IMR-90 (cell line): ENCODE data around the gene ZNF598. TPM values are rescaled to one million over a fixed set of nuclear protein-coding genes. Genes with fewer than 3 reads are reported as not detected.
A peak's percentile ranks its signal among the peaks of the same experiment; 100 is the strongest.

Experiments
- ATAC-seq: fragments of 200-7000 bp; cut with Tn5 transposase; 2 replicates; pipeline ENCODE4 v1.9.1; 2020; ENCODE audit warnings: low read depth, mild to moderate bottlenecking, moderate library complexity
- BruUV-seq: library from RNA; stranded (reverse); fragments of 400-500 nt; replicated peaks from 2 replicates; lab custom pipeline; 2021; lab: Mats Ljungman, UMichigan
- CTCF ChIA-PET: fragments of 300-600 bp; formaldehyde crosslinking; extraction: SDS; loops from one replicate; lab custom pipeline; 2021; ENCODE audit warnings: antibody characterized with exemption; lab: Yijun Ruan, JAX
- POLR2A ChIA-PET: fragments of 300-600 bp; sonication (Branson Sonifier 250); formaldehyde crosslinking; loops from one replicate; lab custom pipeline; 2022; ENCODE audit warnings: antibody characterized with exemption; ENCODE audit not compliant: unreplicated experiment; lab: Charles Lee
- DNase-seq: peaks from one replicate; pipeline ENCODE4 v3.0.0; 2013
- H2AFZ ChIP-seq: replicated peaks from 2 replicates; pipeline ENCODE3; 2013; ENCODE audit warnings: low read length, mild to moderate bottlenecking; ENCODE audit not compliant: poor library complexity
- H2AK5ac ChIP-seq: 2 replicates; pipeline ENCODE4 v1.6.1; 2013; ENCODE audit warnings: low read depth, low read length, inconsistent platforms
- H2AK9ac ChIP-seq: replicated peaks from 2 replicates; pipeline ENCODE3; 2013; ENCODE audit warnings: mild to moderate bottlenecking, low read depth, low read length, moderate library complexity; ENCODE audit not compliant: poor library complexity
- H2BK120ac ChIP-seq: 2 replicates; pipeline ENCODE4 v1.6.1; 2013; ENCODE audit warnings: low read depth, low read length, inconsistent platforms
- H2BK15ac ChIP-seq: 3 replicates; pipeline ENCODE4 v1.6.1; 2013; ENCODE audit warnings: low read depth, low read length, inconsistent platforms
- H2BK20ac ChIP-seq: 2 replicates; pipeline ENCODE4 v1.6.1; 2013; ENCODE audit warnings: low read depth, mild to moderate bottlenecking, inconsistent platforms, low read length, moderate library complexity
- H2BK5ac ChIP-seq: 2 replicates; pipeline ENCODE4 v1.6.1; 2013; ENCODE audit warnings: mild to moderate bottlenecking, low read depth, low read length, inconsistent platforms; ENCODE audit not compliant: poor library complexity, severe bottlenecking
- H3K14ac ChIP-seq: replicated peaks from 2 replicates; pipeline ENCODE4 v1.6.1; 2013; ENCODE audit warnings: low read depth, low read length, inconsistent platforms
- H3K18ac ChIP-seq: 2 replicates; pipeline ENCODE4 v1.6.1; 2013; ENCODE audit warnings: low read depth, low read length, control low read depth
- H3K23ac ChIP-seq: 2 replicates; pipeline ENCODE4 v1.6.1; 2013; ENCODE audit warnings: low read depth, low read length, inconsistent platforms
- H3K27ac ChIP-seq: 2 replicates; pipeline ENCODE4 v1.5.1; 2013; ENCODE audit warnings: mild to moderate bottlenecking, control low read depth, low read length; ENCODE audit not compliant: insufficient read depth
- H3K27me3 ChIP-seq: 2 replicates; pipeline ENCODE4 v1.6.1; 2013; ENCODE audit warnings: low read length; ENCODE audit not compliant: control insufficient read depth, insufficient read depth
- H3K36me3 ChIP-seq: 2 replicates; pipeline ENCODE4 v1.6.1; 2013; ENCODE audit warnings: low read length, mixed read lengths; ENCODE audit not compliant: control insufficient read depth, insufficient read depth
- H3K4ac ChIP-seq: 2 replicates; pipeline ENCODE4 v1.6.1; 2013; ENCODE audit warnings: low read depth, low read length, inconsistent platforms
- H3K4me1 ChIP-seq: 2 replicates; pipeline ENCODE4 v1.6.1; 2013; ENCODE audit warnings: low read length, mixed read lengths; ENCODE audit not compliant: control insufficient read depth, insufficient read depth
- H3K4me2 ChIP-seq: 2 replicates; pipeline ENCODE4 v1.6.1; 2013; ENCODE audit warnings: low read depth, mild to moderate bottlenecking, control low read depth, low read length, moderate library complexity
- H3K4me3 ChIP-seq: 2 replicates; pipeline ENCODE4 v1.5.1; 2013; ENCODE audit warnings: low read depth, mild to moderate bottlenecking, control low read depth, low read length, moderate library complexity; ENCODE audit not compliant: insufficient read depth
- H3K56ac ChIP-seq: 2 replicates; pipeline ENCODE4 v1.6.1; 2013; ENCODE audit warnings: low read length, inconsistent platforms; ENCODE audit not compliant: insufficient read depth; ENCODE audit errors: extremely low read depth
- H3K79me1 ChIP-seq, 2 experiments: 2 replicates each; pipeline ENCODE4 v1.6.1; 2013; ENCODE audit warnings: low read length in 2 of 2, inconsistent platforms in 1 of 2, low read depth in 1 of 2
- H3K9ac ChIP-seq: 2 replicates; pipeline ENCODE4 v1.6.1; 2013; ENCODE audit warnings: low read depth, low read length, control low read depth
- H3K9me1 ChIP-seq: 2 replicates; pipeline ENCODE4 v1.6.1; 2013; ENCODE audit warnings: low read length, inconsistent platforms; ENCODE audit not compliant: insufficient read depth
- H3K9me3 ChIP-seq: 2 replicates; pipeline ENCODE4 v1.6.1; 2013; ENCODE audit warnings: low read length; ENCODE audit not compliant: control insufficient read depth, insufficient read depth
- H4K20me1 ChIP-seq: 2 replicates; pipeline ENCODE4 v1.6.1; 2013; ENCODE audit warnings: low read length, inconsistent platforms; ENCODE audit not compliant: insufficient read depth
- H4K5ac ChIP-seq: 2 replicates; pipeline ENCODE4 v1.6.1; 2013; ENCODE audit warnings: mild to moderate bottlenecking, low read depth, low read length, control low read depth
- H4K8ac ChIP-seq, 2 experiments: 2 replicates each; pipeline ENCODE4 v1.6.1; 2013; ENCODE audit warnings: low read depth in 2 of 2, low read length in 2 of 2, control low read depth in 1 of 2, inconsistent platforms in 1 of 2
- H4K91ac ChIP-seq: 2 replicates; pipeline ENCODE4 v1.6.1; 2013; ENCODE audit warnings: low read depth, low read length, inconsistent platforms; ENCODE audit not compliant: insufficient read depth
- BHLHE40 ChIP-seq: fragments of 150-350 bp; IDR thresholded peaks from 2 replicates; pipeline ENCODE4 v1.6.1; 2016; ENCODE audit warnings: mild to moderate bottlenecking, low read depth, low read length
- CEBPB ChIP-seq: IDR thresholded peaks from 2 replicates; pipeline ENCODE4 v1.6.1; 2012; ENCODE audit warnings: low read depth, low read length, improper control_type of control experiment
- CTCF ChIP-seq: conservative IDR thresholded peaks from 2 replicates; pipeline ENCODE4 v1.5.1; 2012; ENCODE audit warnings: mild to moderate bottlenecking, low read depth, low read length, improper control_type of control experiment
- FOS ChIP-seq: fragments of 150-350 bp; IDR thresholded peaks from 2 replicates; pipeline ENCODE4 v1.6.1; 2016; ENCODE audit warnings: low read depth, low read length
- MAFK ChIP-seq: IDR thresholded peaks from 2 replicates; pipeline ENCODE4 v1.6.1; 2012; ENCODE audit warnings: low read depth, low read length, improper control_type of control experiment
- MAZ ChIP-seq: IDR thresholded peaks from 2 replicates; pipeline ENCODE4 v1.6.1; 2012; ENCODE audit warnings: low read depth, mild to moderate bottlenecking, low read length, improper control_type of control experiment, moderate library complexity, borderline replicate concordance
- NFE2L2 ChIP-seq: fragments of 150-350 bp; IDR thresholded peaks from 2 replicates; pipeline ENCODE4 v1.6.1; 2016; ENCODE audit warnings: low read depth, mild to moderate bottlenecking, low read length
- POLR2A ChIP-seq: IDR thresholded peaks from 2 replicates; pipeline ENCODE4 v1.6.1; 2012; ENCODE audit warnings: mild to moderate bottlenecking, low read depth, low read length
- RAD21 ChIP-seq: IDR thresholded peaks from 2 replicates; pipeline ENCODE4 v1.6.1; 2012; ENCODE audit warnings: low read length, improper control_type of control experiment
- RFX5 ChIP-seq: IDR thresholded peaks from 2 replicates; pipeline ENCODE4 v1.8.0; 2012; ENCODE audit warnings: low read depth, mild to moderate bottlenecking, low read length, moderate library complexity
- SMC3 ChIP-seq: fragments of 150-350 bp; IDR thresholded peaks from 2 replicates; pipeline ENCODE4 v1.6.1; 2016; ENCODE audit warnings: low read depth, mild to moderate bottlenecking, antibody characterized with exemption, low read length, moderate library complexity
- USF2 ChIP-seq: fragments of 150-350 bp; IDR thresholded peaks from 2 replicates; pipeline ENCODE4 v1.6.1; 2017; ENCODE audit warnings: mild to moderate bottlenecking, antibody characterized with exemption, low read length, low read depth
- whole genome bisulfite sequencing, 2 experiments: methylation state at CpG; one replicate each; pipeline versions ENCODE4 v1.1.5 to v1.1.7; 2013; ENCODE audit warnings: missing lambda C conversion rate in 2 of 2; ENCODE audit not compliant: insufficient read length in 1 of 2; ENCODE audit errors: extremely low coverage in 2 of 2; 5-methylcytosine and 5-hydroxymethylcytosine counted together
- dilution Hi-C: fragments of 300-500 bp; cut with HindIII; formaldehyde crosslinking; loops from one replicate; pipeline ENCODE4 v1.14.3; 2018; ENCODE audit warnings: low sequenced_read_pairs; ENCODE audit not compliant: unreplicated experiment
- in situ Hi-C: fragments of 300-500 bp; cut with MboI; formaldehyde crosslinking; loops from 3 replicates; pipeline ENCODE4 v1.14.3; 2019; ENCODE audit warnings: low sequenced_read_pairs, inconsistent platforms, mixed read lengths
- intact Hi-C: fragments of 100-400 bp; cut with micrococcal nuclease; formaldehyde crosslinking; loops from 2 replicates; pipeline ENCODE4 v1.10.0; 2022
- polyA plus RNA-seq, 3 experiments: library from polyadenylated mRNA; depleted of rRNA; stranded (reverse); fragments of >200 nt; gene quantifications; 2 replicates each; pipeline ENCODE4 v1.2.3, GENCODE V29; 2012; ENCODE audit warnings: low replicate concordance in 1 of 3
- total RNA-seq: library from RNA; depleted of rRNA; stranded (reverse); fragments of >200 nt; gene quantifications from 2 replicates; pipeline ENCODE4 v1.2.3, GENCODE V29; 2012
- TF ChIP-seq, protein P1 (sequence below): fragments of 150-350 bp; IDR thresholded peaks from 2 replicates; pipeline ENCODE4 v1.6.1; 2016; ENCODE audit warnings: low read depth, mild to moderate bottlenecking, low read length, moderate library complexity, borderline replicate concordance

ZNF598 gene
- total and polyA plus RNA-seq, 2 of the 4 experiments (the other 2 are of a cell fraction): 3.4 to 36.4 TPM

DNA sequence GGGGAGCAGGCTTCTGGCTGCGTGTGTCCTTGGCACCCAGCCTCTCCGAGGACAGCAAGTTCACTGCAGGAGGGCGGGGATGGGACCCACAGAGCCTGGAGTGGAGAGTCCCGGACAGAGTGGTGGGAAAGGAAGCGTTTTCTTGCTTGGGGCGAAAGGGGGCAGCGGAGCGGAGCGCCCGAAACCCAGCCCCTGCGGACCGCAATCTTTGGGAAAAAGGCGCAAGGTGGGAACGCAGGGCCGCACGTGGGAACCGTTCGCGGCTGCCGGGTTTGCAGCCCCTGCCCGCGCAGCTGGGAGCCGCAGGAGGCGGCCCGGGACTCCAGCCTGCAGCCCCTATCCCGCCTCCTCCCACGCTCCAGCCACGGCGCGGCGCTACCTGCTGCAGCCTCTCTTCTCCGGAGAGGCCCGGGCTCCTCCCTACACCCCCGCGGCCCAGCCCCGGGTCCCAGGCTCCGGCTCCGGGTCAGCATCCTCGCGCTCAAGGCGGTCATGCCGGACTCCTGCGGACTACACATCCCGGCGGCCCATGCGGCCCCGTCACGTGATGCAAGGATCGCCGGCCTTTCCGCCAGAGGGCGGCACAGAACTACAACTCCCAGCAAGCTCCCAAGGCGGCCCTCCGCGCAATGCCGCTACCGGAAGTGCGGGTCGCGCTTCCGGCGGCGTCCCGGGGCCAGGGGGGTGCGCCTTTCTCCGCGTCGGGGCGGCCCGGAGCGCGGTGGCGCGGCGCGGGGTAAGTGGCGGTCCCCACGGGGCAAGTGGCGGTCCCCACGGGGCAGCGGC is 37.9 kb upstream of the ZNF598 start, which contains the start of the genes NTHL1 and TSC2:
Gene NTHL1 (minus strand): TSS at position 505 of the 786 bp plus-strand sequence. CDS start 11 bp downstream, at position 494.
Gene TSC2 (plus strand): TSS at position 656 of the 786 bp plus-strand sequence. CDS start 631 bp downstream, outside the sequence.
- Histone ChIP-seq H2AK9ac (peak within 1 kb of the TSS; percentile 93), H3K4me3 (peak within 1 kb of the TSS; percentile 67), H3K4ac (peak within 1 kb of the TSS; percentile 80), H3K18ac (no peak within 1 kb of the TSS), H3K27ac (peak within 1 kb of the TSS; percentile 34), H3K23ac (peak within 1 kb of the TSS; percentile 74), H3K14ac (peak within 1 kb of the TSS; percentile 86), H2BK120ac (peak within 1 kb of the TSS; percentile 47; the same call in 1 of the 2 replicates), H2AFZ (peak within 1 kb of the TSS; percentile 93), H2BK20ac (no peak within 1 kb of the TSS), H4K91ac (peak within 1 kb of the TSS; percentile 63), H3K56ac (peak within 1 kb of the TSS; percentile 54), H3K79me1 (peaks cover 27 to 56% of the 10 kb centered on the region in 2 experiments), H2BK5ac (peak within 1 kb of the TSS; percentile 60), H3K9me1 (peaks cover 10% of the 10 kb centered on the region), H3K4me2 (peak within 1 kb of the TSS; percentile 75), H4K20me1 (no peaks in the 10 kb centered on the region; the same call in none of the 2 replicates), H3K9me3 (no peaks in the 10 kb centered on the region), H4K5ac (peak within 1 kb of the TSS; percentile 31; the same call in 1 of the 2 replicates), H2AK5ac (peak within 1 kb of the TSS; percentile 66), H2BK15ac (no peak within 1 kb of the TSS), H4K8ac (peak within 1 kb of the TSS; percentile 15 to 71; a peak in 2 of 4 replicates), H3K36me3 (peaks cover 21% of the 10 kb centered on the region), H3K27me3 (no peaks in the 10 kb centered on the region), H3K4me1 (peaks cover 11% of the 10 kb centered on the region), H3K9ac (peak within 1 kb of the TSS; percentile 79)
- ChIA-PET POLR2A (interaction anchor here (0.6 kb wide), 1 partner anchor 83 kb away, joined by 3 read pairs; no protein-coding TSS in a partner anchor), CTCF (interaction anchor here (0.9 to 1.3 kb wide), 3 partner anchors 25 to 93 kb away, joined by 3 to 6 read pairs (median 4); no protein-coding TSS in a partner anchor)
- intact Hi-C loops: loop anchor here (1.0 kb wide), 1 partner anchor 24 kb away; no protein-coding TSS in a partner anchor
- peak; percentile 98 for ATAC-seq
- dilution Hi-C loops: no loop called here
- no TSS peak for BruUV-seq
- WGBS, 2 experiments: 0% methylated on average over 19 of the region's 81 CpGs; no CpG with 5 or more reads in 1 of the 2 experiments
- DNase-seq: peak; percentile 95
- in situ Hi-C loops: no loop called here
- TF ChIP-seq RFX5 (no peak), SMC3 (peak; percentile 6; the same call in 1 of the 2 replicates), BHLHE40 (peak; percentile 61), NFE2L2 (no peak), MAFK (no peak), POLR2A (no peak), RAD21 (no peak), CEBPB (peak; percentile 30; the same call in 1 of the 2 replicates), CTCF (peak; percentile 45), USF2 (peak; percentile 99), MAZ (peak; percentile 67; the same call in 1 of the 2 replicates), FOS (peak; percentile 30; the same call in 1 of the 2 replicates)
- TF ChIP-seq, protein P1, sequence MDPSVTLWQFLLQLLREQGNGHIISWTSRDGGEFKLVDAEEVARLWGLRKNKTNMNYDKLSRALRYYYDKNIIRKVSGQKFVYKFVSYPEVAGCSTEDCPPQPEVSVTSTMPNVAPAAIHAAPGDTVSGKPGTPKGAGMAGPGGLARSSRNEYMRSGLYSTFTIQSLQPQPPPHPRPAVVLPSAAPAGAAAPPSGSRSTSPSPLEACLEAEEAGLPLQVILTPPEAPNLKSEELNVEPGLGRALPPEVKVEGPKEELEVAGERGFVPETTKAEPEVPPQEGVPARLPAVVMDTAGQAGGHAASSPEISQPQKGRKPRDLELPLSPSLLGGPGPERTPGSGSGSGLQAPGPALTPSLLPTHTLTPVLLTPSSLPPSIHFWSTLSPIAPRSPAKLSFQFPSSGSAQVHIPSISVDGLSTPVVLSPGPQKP: no peak
